DMS79 (cell line): Measurements from ENCODE around the gene MISP3.
"Not testable (repeated sequence)": the region's sequence is repeated elsewhere in the genome, so short reads cannot be mapped to it uniquely, and the experiment has no call there.

Source experiments
- DNase-seq: peaks from one replicate; lab custom pipeline; 2025; lab: John Stamatoyannopoulos, UW

Gene MISP3

GRCh38 chr19:14072535-14073260 is at the start of gene MISP3:
Gene MISP3 (plus strand): TSS chr19:14072786. CDS start chr19:14073310, 524 bp downstream.
- peak; percentile 50 for DNase-seq

GRCh38 chr19:14023404-14024235 is 49.0 kb upstream of the MISP3 start:
- DNase-seq: no peak

- not testable (repeated sequence) for DNase-seq
Observed at GRCh38 chr19:14026652-14027192, 45.9 kb upstream of the MISP3 start.

- no peak for DNase-seq
Observed at GRCh38 chr19:14027856-14028450, 44.6 kb upstream of the MISP3 start, which contains the start of gene RLN3. Gene RLN3 (plus strand): TSS chr19:14028148. CDS start chr19:14028205, 57 bp downstream.

GRCh38 chr19:14028901-14029300 is 43.7 kb upstream of the MISP3 start:
- DNase-seq: no peak

- no peak for DNase-seq
Observed at GRCh38 chr19:14030997-14031718, 41.4 kb upstream of the MISP3 start.

GRCh38 chr19:14031719-14032480 is 40.7 kb upstream of the MISP3 start, which contains the start of gene IL27RA:
Gene IL27RA (plus strand): TSS chr19:14031762. CDS start chr19:14031873, 111 bp downstream.
- peak; percentile 35 for DNase-seq

- DNase-seq: no peak
Observed at GRCh38 chr19:14033946-14034345, 38.6 kb upstream of the MISP3 start.

GRCh38 chr19:14035159-14035558 is 37.4 kb upstream of the MISP3 start:
- DNase-seq: not testable (repeated sequence)

GRCh38 chr19:14035706-14036105 is 36.9 kb upstream of the MISP3 start:
- no peak for DNase-seq

GRCh38 chr19:14039181-14039580 is 33.4 kb upstream of the MISP3 start:
- DNase-seq: no peak

- not testable (repeated sequence) for DNase-seq
Observed at GRCh38 chr19:14042659-14043608, 29.7 kb upstream of the MISP3 start.

GRCh38 chr19:14047866-14048265 is 24.7 kb upstream of the MISP3 start:
- not testable (repeated sequence) for DNase-seq

- DNase-seq: no peak
Observed at GRCh38 chr19:14048443-14049153, 24.0 kb upstream of the MISP3 start.

GRCh38 chr19:14050512-14050911 is 22.1 kb upstream of the MISP3 start:
- no peak for DNase-seq

- not testable (repeated sequence) for DNase-seq
Observed at GRCh38 chr19:14050961-14051360, 21.6 kb upstream of the MISP3 start.

- DNase-seq: no peak
Observed at GRCh38 chr19:14051980-14052379, 20.6 kb upstream of the MISP3 start.

- no peak for DNase-seq
Observed at GRCh38 chr19:14052470-14052869, 20.1 kb upstream of the MISP3 start.

GRCh38 chr19:14053032-14053431 is 19.6 kb upstream of the MISP3 start:
- DNase-seq: no peak
